ENCODE data around the gene ZNF518A. TPM values are rescaled to one million over a fixed set of nuclear protein-coding genes. Genes with fewer than 3 reads are reported as not detected.
"Not testable (repeated sequence)": the region's sequence is repeated elsewhere in the genome, so short reads cannot be mapped to it uniquely, and the experiment has no call there.

ZNF518A gene
- total RNA-seq, 2 donors from 2014 or later: 37.6 to 39.6 TPM

- no peak for ATAC-seq
- no peak for DNase-seq
- intact Hi-C loops (cut with DNase I, micrococcal nuclease): no loop called here
Measured at GRCh38 chr10:96131621-96132020, 1.5 kb downstream of the ZNF518A start.

GRCh38 chr10:96133135-96133534 lies 3.0 kb downstream of the ZNF518A start:
- intact Hi-C loops (cut with DNase I, micrococcal nuclease): no loop called here
- DNase-seq (no peak), ATAC-seq (no peak)

GRCh38 chr10:96136810-96137209 lies 6.7 kb downstream of the ZNF518A start:
- no peak for ATAC-seq
- intact Hi-C loops (cut with DNase I, micrococcal nuclease): no loop called here
- DNase-seq: no peak

- DNase-seq (no peak), ATAC-seq (no peak)
- intact Hi-C loops (cut with DNase I, micrococcal nuclease): no loop called here
Measured at GRCh38 chr10:96137567-96137966, 7.5 kb downstream of the ZNF518A start.

GRCh38 chr10:96138102-96138501 lies 8.0 kb downstream of the ZNF518A start:
- ATAC-seq: no peak
- DNase-seq: no peak
- intact Hi-C loops (cut with DNase I, micrococcal nuclease): no loop called here

- DNase-seq (no peak), ATAC-seq (no peak)
- intact Hi-C loops (cut with DNase I, micrococcal nuclease): no loop called here
Measured at GRCh38 chr10:96152437-96152836, 22.3 kb downstream of the ZNF518A start.

GRCh38 chr10:96153070-96153469 lies 23.0 kb downstream of the ZNF518A start:
- intact Hi-C loops (cut with DNase I, micrococcal nuclease): no loop called here
- DNase-seq: no peak
- no peak for ATAC-seq

- DNase-seq (no peak), ATAC-seq (no peak)
- intact Hi-C loops (cut with DNase I, micrococcal nuclease): no loop called here
Measured at GRCh38 chr10:96165726-96166125, 35.6 kb downstream of the ZNF518A start.

- ATAC-seq: no peak
- DNase-seq: no peak
- intact Hi-C loops (cut with DNase I, micrococcal nuclease): no loop called here
Measured at GRCh38 chr10:96168546-96168945, 38.4 kb downstream of the ZNF518A start.

- intact Hi-C loops (cut with DNase I, micrococcal nuclease): no loop called here
- no peak for ATAC-seq
- no peak for DNase-seq
Measured at GRCh38 chr10:96170230-96170629, 40.1 kb downstream of the ZNF518A start.

- ATAC-seq (no peak), DNase-seq (no peak)
- intact Hi-C loops (cut with DNase I, micrococcal nuclease): no loop called here
Measured at GRCh38 chr10:96172666-96173065, 42.6 kb downstream of the ZNF518A start.

GRCh38 chr10:96176985-96177384 lies 46.9 kb downstream of the ZNF518A start:
- no peak for DNase-seq
- intact Hi-C loops (cut with DNase I, micrococcal nuclease): no loop called here

GRCh38 chr10:96188421-96188820 lies 58.3 kb downstream of the ZNF518A start:
- ATAC-seq (no peak), DNase-seq (no peak)
- intact Hi-C loops (cut with DNase I, micrococcal nuclease): no loop called here

More at GRCh38 chr10:96176985-96177384, 46.9 kb downstream of the ZNF518A start:
- no peak for ATAC-seq

- intact Hi-C loops (cut with DNase I, micrococcal nuclease): no loop called here
- ATAC-seq: no peak
- DNase-seq: no peak
Measured at GRCh38 chr10:96188916-96189315, 58.8 kb downstream of the ZNF518A start.

GRCh38 chr10:96189505-96189904 lies 59.4 kb downstream of the ZNF518A start:
- DNase-seq; intact Hi-C loops (cut with DNase I, micrococcal nuclease); ATAC-seq: not testable (repeated sequence)

GRCh38 chr10:96201525-96201924 lies 71.4 kb downstream of the ZNF518A start:
- intact Hi-C loops (cut with DNase I, micrococcal nuclease): no loop called here
- DNase-seq (no peak), ATAC-seq (no peak)

GRCh38 chr10:96205580-96205979 lies 75.5 kb downstream of the ZNF518A start:
- intact Hi-C loops (cut with DNase I, micrococcal nuclease): no loop called here
- ATAC-seq: no peak
- no peak for DNase-seq

GRCh38 chr10:96208271-96208670 lies 78.2 kb downstream of the ZNF518A start:
- ATAC-seq: no peak
- intact Hi-C loops (cut with DNase I, micrococcal nuclease): no loop called here

GRCh38 chr10:96208946-96209345 lies 78.8 kb downstream of the ZNF518A start:
- no peak for DNase-seq
- ATAC-seq: peak; percentile 97
- intact Hi-C loops (cut with DNase I, micrococcal nuclease): no loop called here

More at GRCh38 chr10:96208271-96208670, 78.2 kb downstream of the ZNF518A start:
- DNase-seq: no peak

GRCh38 chr10:96211764-96212163 lies 81.7 kb downstream of the ZNF518A start:
- intact Hi-C loops (cut with DNase I, micrococcal nuclease): no loop called here
- no peak for DNase-seq
- no peak for ATAC-seq

- ATAC-seq (no peak), DNase-seq (no peak)
- intact Hi-C loops (cut with DNase I, micrococcal nuclease): no loop called here
Measured at GRCh38 chr10:96212911-96213310, 82.8 kb downstream of the ZNF518A start.

Data from left colon (tissue), 2 donors.